ENCODE data around the gene RNF123. TPM values are rescaled to one million over a fixed set of nuclear protein-coding genes. Genes with fewer than 3 reads are reported as not detected.
A peak's percentile ranks its signal among the peaks of the same experiment; 100 is the strongest.

The RNF123 gene
- total and polyA plus RNA-seq, 2 experiments from 2014 or later = 21.6 to 22.8 TPM

GRCh38 chr3:49659756-49660155, 29.6 kb upstream of the RNF123 start:
- H4K20me1 ChIP-seq (ENCODE audit: insufficient read depth) = no peaks in the 10 kb centered on the region
- no peaks in the 10 kb centered on the region for H3K9me2 ChIP-seq (ENCODE audit: insufficient read depth)
- no peak overlapping the region for H3K4me3 ChIP-seq
- H2AFZ ChIP-seq = no peak overlapping the region
- H3K9ac ChIP-seq = no peak overlapping the region
- no peaks in the 10 kb centered on the region for H3F3A ChIP-seq (ENCODE audit: insufficient read depth)
- H3K27me3 ChIP-seq (replicated peaks; ENCODE audit: insufficient read depth) = 0 out of 2 replicates have a peak, but pooled peaks cover 12% of the 10 kb centered on the region
- no peaks in the 10 kb centered on the region for H3K9me3 ChIP-seq (ENCODE audit: low read depth)
- TF ChIP-seq EZH2 (IDR thresholded peaks at IDR 0.05; ENCODE audit: insufficient read depth, poor library complexity, severe bottlenecking) (no peak), EZH2phosphoT487 (IDR thresholded peaks at IDR 0.05; ENCODE audit: insufficient read depth, low read depth) (no peak)
- 33 to 35% methylated on average over 4 of the region's 4 CpGs for WGBS, 2 experiments (ENCODE audit: low coverage in 1 of 2, low lambda C conversion rate in 2 of 2, missing lambda C conversion rate in 2 of 2)
- DNase-seq = no peak
- no peaks in the 10 kb centered on the region for H3K36me3 ChIP-seq (ENCODE audit: low read depth)
- no peak overlapping the region for H3K27ac ChIP-seq
- H3K79me2 ChIP-seq (ENCODE audit: insufficient read depth) = no peaks in the 10 kb centered on the region
- no peak overlapping the region for H3K4me2 ChIP-seq (ENCODE audit: unreplicated experiment)
- in situ Hi-C loops (cut with MboI) = no loop called here
- no peaks in the 10 kb centered on the region for H3K4me1 ChIP-seq (ENCODE audit: insufficient read depth)

DNA sequence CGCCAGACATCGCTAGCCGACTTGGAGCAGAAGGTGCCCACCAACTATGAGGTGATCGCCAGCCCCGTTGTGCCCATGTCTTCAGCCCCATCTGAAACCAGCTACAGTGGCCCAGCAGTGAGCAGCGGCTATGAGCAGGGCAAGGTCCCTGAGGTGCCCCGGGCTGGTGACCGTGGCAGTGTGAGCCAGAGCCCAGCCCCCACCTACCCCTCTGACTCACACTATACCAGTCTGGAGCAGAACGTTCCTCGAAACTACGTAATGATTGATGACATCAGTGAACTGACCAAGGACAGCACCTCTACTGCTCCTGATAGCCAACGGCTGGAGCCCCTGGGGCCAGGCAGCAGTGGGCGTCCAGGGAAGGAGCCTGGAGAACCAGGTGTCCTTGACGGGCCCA, 28.1 kb upstream of the RNF123 start:
- Histone ChIP-seq H3K9me3 (ENCODE audit: low read depth) (no peaks in the 10 kb centered on the region), H3K9me2 (ENCODE audit: insufficient read depth) (no peaks in the 10 kb centered on the region), H3K27ac (no peak overlapping the region), H3K4me2 (ENCODE audit: unreplicated experiment) (no peak overlapping the region), H4K20me1 (ENCODE audit: insufficient read depth) (no peaks in the 10 kb centered on the region), H3K4me3 (no peak overlapping the region), H2AFZ (no peak overlapping the region), H3K27me3 (replicated peaks; ENCODE audit: insufficient read depth) (0 out of 2 replicates have a peak, but pooled peaks cover 10% of the 10 kb centered on the region), H3K4me1 (ENCODE audit: insufficient read depth) (no peaks in the 10 kb centered on the region), H3K79me2 (ENCODE audit: insufficient read depth) (no peaks in the 10 kb centered on the region), H3K36me3 (ENCODE audit: low read depth) (no peaks in the 10 kb centered on the region), H3F3A (ENCODE audit: insufficient read depth) (no peaks in the 10 kb centered on the region), H3K9ac (no peak overlapping the region)
- in situ Hi-C loops (cut with MboI) = no loop called here
- 64 to 66% methylated on average over 14 of the region's 14 CpGs for WGBS, 2 experiments (ENCODE audit: low coverage in 1 of 2, low lambda C conversion rate in 2 of 2, missing lambda C conversion rate in 2 of 2)
- DNase-seq = peak; percentile 15
- TF ChIP-seq EZH2 (IDR thresholded peaks at IDR 0.05; ENCODE audit: insufficient read depth, poor library complexity, severe bottlenecking) (no peak), EZH2phosphoT487 (IDR thresholded peaks at IDR 0.05; ENCODE audit: insufficient read depth, low read depth) (no peak)

GRCh38 chr3:49662021-49662420, 27.3 kb upstream of the RNF123 start:
- WGBS, 2 experiments (ENCODE audit: low coverage in 1 of 2, low lambda C conversion rate in 2 of 2, missing lambda C conversion rate in 2 of 2) = 76 to 85% methylated on average over 19 to 22 of the region's 22 CpGs
- Histone ChIP-seq H3K9me3 (ENCODE audit: low read depth) (no peaks in the 10 kb centered on the region), H3K4me2 (ENCODE audit: unreplicated experiment) (no peak overlapping the region), H3K4me1 (ENCODE audit: insufficient read depth) (no peaks in the 10 kb centered on the region), H4K20me1 (ENCODE audit: insufficient read depth) (no peaks in the 10 kb centered on the region), H3K9ac (no peak overlapping the region), H2AFZ (no peak overlapping the region), H3K27ac (no peak overlapping the region), H3K36me3 (ENCODE audit: low read depth) (no peaks in the 10 kb centered on the region), H3F3A (ENCODE audit: insufficient read depth) (no peaks in the 10 kb centered on the region), H3K27me3 (replicated peaks; ENCODE audit: insufficient read depth) (0 out of 2 replicates have a peak, but pooled peaks cover 3% of the 10 kb centered on the region), H3K9me2 (ENCODE audit: insufficient read depth) (no peaks in the 10 kb centered on the region), H3K79me2 (ENCODE audit: insufficient read depth) (no peaks in the 10 kb centered on the region), H3K4me3 (no peak overlapping the region)
- in situ Hi-C loops (cut with MboI) = no loop called here
- TF ChIP-seq EZH2 (IDR thresholded peaks at IDR 0.05; ENCODE audit: insufficient read depth, poor library complexity, severe bottlenecking) (no peak), EZH2phosphoT487 (IDR thresholded peaks at IDR 0.05; ENCODE audit: insufficient read depth, low read depth) (no peak)
- no peak for DNase-seq

DNA sequence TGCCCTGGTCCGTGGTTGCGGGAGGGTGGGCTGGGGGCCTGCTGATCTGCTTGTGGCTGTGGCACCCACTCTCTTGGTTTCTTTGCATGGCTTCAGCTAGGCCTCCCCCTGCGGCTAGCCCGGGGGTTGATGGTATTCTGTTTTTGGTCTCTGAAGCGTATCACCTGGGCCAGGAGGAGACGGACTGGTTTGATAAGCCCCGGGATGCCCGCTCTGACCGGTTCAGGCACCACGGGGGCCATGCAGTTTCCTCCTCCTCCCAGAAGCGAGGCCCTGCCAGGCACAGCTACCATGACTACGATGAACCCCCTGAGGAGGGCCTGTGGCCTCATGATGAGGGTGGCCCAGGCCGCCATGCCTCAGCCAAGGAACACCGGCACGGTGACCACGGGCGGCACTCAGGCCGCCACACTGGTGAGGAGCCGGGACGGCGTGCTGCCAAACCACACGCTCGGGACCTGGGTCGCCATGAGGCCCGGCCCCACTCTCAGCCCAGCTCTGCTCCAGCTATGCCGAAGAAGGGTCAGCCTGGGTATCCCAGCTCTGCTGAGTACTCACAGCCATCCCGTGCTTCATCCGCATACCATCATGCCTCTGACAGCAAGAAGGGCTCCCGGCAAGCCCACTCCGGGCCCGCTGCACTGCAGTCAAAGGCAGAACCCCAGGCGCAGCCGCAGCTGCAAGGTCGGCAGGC, 26.5 kb upstream of the RNF123 start:
- Histone ChIP-seq H3K4me2 (ENCODE audit: unreplicated experiment) (no peak overlapping the region), H3K4me3 (no peak overlapping the region), H2AFZ (no peak overlapping the region), H3K9me3 (ENCODE audit: low read depth) (no peaks in the 10 kb centered on the region), H3K9me2 (ENCODE audit: insufficient read depth) (no peaks in the 10 kb centered on the region), H3K36me3 (ENCODE audit: low read depth) (no peaks in the 10 kb centered on the region), H3K9ac (no peak overlapping the region), H3K27ac (no peak overlapping the region), H3F3A (ENCODE audit: insufficient read depth) (no peaks in the 10 kb centered on the region), H3K27me3 (replicated peaks; ENCODE audit: insufficient read depth) (no peaks in the 10 kb centered on the region), H3K79me2 (ENCODE audit: insufficient read depth) (no peaks in the 10 kb centered on the region), H4K20me1 (ENCODE audit: insufficient read depth) (no peaks in the 10 kb centered on the region), H3K4me1 (ENCODE audit: insufficient read depth) (no peaks in the 10 kb centered on the region)
- in situ Hi-C loops (cut with MboI) = no loop called here
- DNase-seq = no peak
- 86 to 89% methylated on average over 29 to 32 of the region's 34 CpGs for WGBS, 2 experiments (ENCODE audit: low coverage in 1 of 2, low lambda C conversion rate in 2 of 2, missing lambda C conversion rate in 2 of 2)
- TF ChIP-seq EZH2 (IDR thresholded peaks at IDR 0.05; ENCODE audit: insufficient read depth, poor library complexity, severe bottlenecking) = no peak
- TF ChIP-seq EZH2phosphoT487 (IDR thresholded peaks at IDR 0.05; ENCODE audit: insufficient read depth, low read depth) = no peak
